Epithelial cell of proximal tubule (primary cell): ENCODE measurements around the gene RNF182. TPM values are rescaled to one million over a fixed set of nuclear protein-coding genes. Genes with fewer than 3 reads are reported as not detected.

Experiments
- DNase-seq: peaks from one replicate; pipeline ENCODE4 v3.0.0-alpha.2; 2011; ENCODE audit warnings: low read depth
- H3K4me3 ChIP-seq: 2 replicates; pipeline ENCODE4 v1.5.1; 2011; ENCODE audit warnings: low read depth, mild to moderate bottlenecking, low read length
- CTCF ChIP-seq: conservative IDR thresholded peaks from 2 replicates; pipeline ENCODE4 v1.5.1; 2012; ENCODE audit warnings: low read depth, mild to moderate bottlenecking, low read length
- total RNA-seq: library from RNA; depleted of rRNA; stranded (reverse); fragments of >200 nt; gene quantifications from 2 replicates; pipeline ENCODE4 v1.2.3, GENCODE V29; 2015

RNF182 gene
- total RNA-seq, 1 donor from 2014 or later, result 19.1 TPM

GRCh38 chr6:13910443-13910842 lies 14.3 kb upstream of the RNF182 start:
- no peak for DNase-seq
- no peak overlapping the region for H3K4me3 ChIP-seq
- no peak for TF ChIP-seq CTCF

- H3K4me3 ChIP-seq, result no peak overlapping the region
- TF ChIP-seq CTCF, result no peak
- DNase-seq, result no peak
Measured at GRCh38 chr6:13911337-13911736, 13.4 kb upstream of the RNF182 start.

GRCh38 chr6:13913226-13914001 lies 11.3 kb upstream of the RNF182 start:
- no peak for TF ChIP-seq CTCF
- H3K4me3 ChIP-seq, result no peak overlapping the region
- no peak for DNase-seq

GRCh38 chr6:13914351-13914750 lies 10.4 kb upstream of the RNF182 start:
- DNase-seq, result no peak
- TF ChIP-seq CTCF, result no peak
- no peak overlapping the region for H3K4me3 ChIP-seq

- DNase-seq, result no peak
- TF ChIP-seq CTCF, result no peak
- H3K4me3 ChIP-seq, result no peak overlapping the region
Measured at GRCh38 chr6:13915561-13916229, 9.1 kb upstream of the RNF182 start.

- TF ChIP-seq CTCF, result no peak
- DNase-seq, result no peak
- H3K4me3 ChIP-seq, result no peak overlapping the region
Measured at GRCh38 chr6:13916230-13916944, 8.4 kb upstream of the RNF182 start.
